ENCODE measurements around the gene SYNE1. TPM values are rescaled to one million over a fixed set of nuclear protein-coding genes. Genes with fewer than 3 reads are reported as not detected.

Gene SYNE1
- total and polyA plus RNA-seq, 2 of the 8 experiments (the other 6 are each of a cell fraction or from before 2014, with no cell fraction given), result 2.8 to 5.5 TPM

GRCh38 chr6:152372945-152373344 lies 264.2 kb downstream of the SYNE1 start (continued):
- no peak for TF ChIP-seq ASH2L (IDR thresholded peaks at IDR 0.05; ENCODE audit: low read length)
- TF ChIP-seq GTF2F1 (IDR thresholded peaks at IDR 0.05; ENCODE audit: borderline replicate concordance, low read depth, low read length), result no peak
- no peak for TF ChIP-seq TCF12 (IDR thresholded peaks at IDR 0.05; ENCODE audit: low read depth, low read length)
- TF ChIP-seq YY1 (IDR thresholded peaks at IDR 0.05; ENCODE audit: low read depth, low read length), result no peak
- no peak for TF ChIP-seq SP2 (IDR thresholded peaks at IDR 0.05; ENCODE audit: low read length)
- no peak for TF ChIP-seq EP300 (IDR thresholded peaks at IDR 0.05; ENCODE audit: borderline replicate concordance in 1 of 2, low read depth in 2 of 2, low read length in 2 of 2)
- TF ChIP-seq E2F6 (IDR thresholded peaks at IDR 0.05), result no peak
- TF ChIP-seq CBX5 (IDR thresholded peaks at IDR 0.05; ENCODE audit: low read depth, low read length), result no peak

All from H1 (cell line).